Neural crest cell (in vitro differentiated cells): ENCODE data around the gene TMPRSS9. TPM values are rescaled to one million over a fixed set of nuclear protein-coding genes. Genes with fewer than 3 reads are reported as not detected.

Experiments used
- DNase-seq: peaks from one replicate; pipeline ENCODE4 v3.0.0; 2021; ENCODE audit warnings: low read depth, mixed read lengths, low spot score
- H3K27ac Mint-ChIP-seq: one replicate; pipeline ENCODE4 v1.8.0; 2021; ENCODE audit warnings: mild to moderate bottlenecking, mixed read lengths; ENCODE audit not compliant: unreplicated experiment
- H3K27me3 Mint-ChIP-seq: 2 replicates; pipeline ENCODE4 v1.8.0; 2021; ENCODE audit warnings: low read depth, mild to moderate bottlenecking, mixed read lengths
- H3K36me3 Mint-ChIP-seq: 2 replicates; pipeline ENCODE4 v1.8.0; 2021; ENCODE audit warnings: low read depth, mild to moderate bottlenecking, mixed read lengths
- H3K4me1 Mint-ChIP-seq: 2 replicates; pipeline ENCODE4 v1.8.0; 2021; ENCODE audit warnings: mixed read lengths
- H3K4me3 Mint-ChIP-seq: one replicate; pipeline ENCODE4 v1.8.0; 2021; ENCODE audit warnings: mild to moderate bottlenecking, mixed read lengths
- H3K9me3 Mint-ChIP-seq: 2 replicates; pipeline ENCODE4 v1.8.0; 2021; ENCODE audit warnings: mixed read lengths
- CTCF ChIP-seq: fragments of 200-600 bp; sonication (generic); conservative IDR thresholded peaks from 2 replicates; pipeline ENCODE4 v1.5.0; 2021; ENCODE audit warnings: antibody characterized with exemption, mild to moderate bottlenecking
- total RNA-seq: library from RNA; stranded (reverse); gene quantifications from 2 replicates; pipeline ENCODE4 v1.2.1, GENCODE V29; 2021

TMPRSS9 gene
- total RNA-seq, 1 donor from 2014 or later: 0.12 TPM

- Mint-ChIP-seq H3K27me3 (peaks cover 17% of the 10 kb centered on the region), H3K9me3 (peaks cover 5% of the 10 kb centered on the region), H3K4me1 (peaks cover 5% of the 10 kb centered on the region), H3K4me3 (no peak overlapping the region), H3K36me3 (peaks cover 4% of the 10 kb centered on the region), H3K27ac (no peak overlapping the region)
- DNase-seq: no peak
- no peak for TF ChIP-seq CTCF
Observed at GRCh38 chr19:2317300-2317699, 42.8 kb upstream of the TMPRSS9 start.

- peaks cover 5% of the 10 kb centered on the region for H3K4me1 Mint-ChIP-seq
- peaks cover 4% of the 10 kb centered on the region for H3K36me3 Mint-ChIP-seq
- no peak for TF ChIP-seq CTCF
- DNase-seq: no peak
- peaks cover 17% of the 10 kb centered on the region for H3K27me3 Mint-ChIP-seq
- peaks cover 5% of the 10 kb centered on the region for H3K9me3 Mint-ChIP-seq
- no peak overlapping the region for H3K27ac Mint-ChIP-seq
- no peak overlapping the region for H3K4me3 Mint-ChIP-seq
Observed at GRCh38 chr19:2317756-2318155, 42.3 kb upstream of the TMPRSS9 start.

- no peak overlapping the region for H3K4me3 Mint-ChIP-seq
- peaks cover 5% of the 10 kb centered on the region for H3K9me3 Mint-ChIP-seq
- no peak overlapping the region for H3K27ac Mint-ChIP-seq
- TF ChIP-seq CTCF: no peak
- peaks cover 8% of the 10 kb centered on the region for H3K27me3 Mint-ChIP-seq
- peaks cover 4% of the 10 kb centered on the region for H3K36me3 Mint-ChIP-seq
- no peak for DNase-seq
- H3K4me1 Mint-ChIP-seq: peaks cover 5% of the 10 kb centered on the region
Observed at GRCh38 chr19:2318923-2319322, 41.1 kb upstream of the TMPRSS9 start.

GRCh38 chr19:2319551-2319950, 40.5 kb upstream of the TMPRSS9 start:
- H3K27me3 Mint-ChIP-seq: peaks cover 8% of the 10 kb centered on the region
- H3K36me3 Mint-ChIP-seq: peaks cover 4% of the 10 kb centered on the region
- peaks cover 5% of the 10 kb centered on the region for H3K4me1 Mint-ChIP-seq
- no peak for DNase-seq
- H3K4me3 Mint-ChIP-seq: no peak overlapping the region
- TF ChIP-seq CTCF: no peak
- H3K9me3 Mint-ChIP-seq: peaks cover 5% of the 10 kb centered on the region
- no peak overlapping the region for H3K27ac Mint-ChIP-seq

GRCh38 chr19:2320049-2320448, 40.0 kb upstream of the TMPRSS9 start:
- H3K4me3 Mint-ChIP-seq: no peak overlapping the region
- H3K4me1 Mint-ChIP-seq: peaks cover 5% of the 10 kb centered on the region
- no peak for DNase-seq
- H3K27me3 Mint-ChIP-seq: peaks cover 5% of the 10 kb centered on the region
- no peak overlapping the region for H3K27ac Mint-ChIP-seq
- H3K36me3 Mint-ChIP-seq: peaks cover 1% of the 10 kb centered on the region
- H3K9me3 Mint-ChIP-seq: peaks cover 2% of the 10 kb centered on the region
- TF ChIP-seq CTCF: no peak

- Mint-ChIP-seq H3K27ac (no peak overlapping the region), H3K4me3 (no peak overlapping the region)
- TF ChIP-seq CTCF: no peak
Observed at GRCh38 chr19:2320939-2321338, 39.1 kb upstream of the TMPRSS9 start.

More at GRCh38 chr19:2320939-2321338, 39.1 kb upstream of the TMPRSS9 start:
- Mint-ChIP-seq H3K9me3 (no peaks in the 10 kb centered on the region), H3K4me1 (peaks cover 2% of the 10 kb centered on the region), H3K27me3 (peaks cover under 1% of the 10 kb centered on the region), H3K36me3 (no peaks in the 10 kb centered on the region)
- DNase-seq: no peak
